ENCODE results near the gene RPS28. TPM values are rescaled to one million over a fixed set of nuclear protein-coding genes. Genes with fewer than 3 reads are reported as not detected.

RPS28 gene
- total RNA-seq, 4 donors from 2014 or later, result 248 to 436 (median 313) TPM

GRCh38 chr19:8371011-8371804, 49.9 kb downstream of the RPS28 start:
- TF ChIP-seq CTCF (IDR thresholded peaks at IDR 0.05 in 4 of 5, conservative IDR thresholded peaks at IDR 0.05 in 1 of 5), result no peak
- TF ChIP-seq POLR2A (IDR thresholded peaks at IDR 0.05), result no peak
- Histone ChIP-seq H3K27ac (peak overlapping the region in 3 of 4 donors; percentile 44 to 99 (median 58)), H3K36me3 (peaks cover 0 to 35% of the 10 kb centered on the region in 2 donors), H3K4me3 (no peak overlapping the region), H3K9me3 (no peaks in the 10 kb centered on the region), H3K27me3 (no peaks in the 10 kb centered on the region), H3K4me1 (peaks cover 24% of the 10 kb centered on the region in 2 donors)
- DNase-seq (no peak), ATAC-seq (no peak)
- intact Hi-C loops (cut with DNase I; ENCODE audit: low total_unique reads), result no loop called here
- in situ Hi-C loops (cut with MboI; ENCODE audit: low sequenced_read_pairs in 4 of 4), result no loop called here

Other genes starting within 250 kb of the RPS28 start
- under 1 TPM in 1 of 4 donors, not detected in 3; 0.15 TPM for gene FBN3, start 171.9 kb upstream of the RPS28 start, total RNA-seq
- 1 to 10 TPM; 2.1 to 4.0 (median 2.7) TPM for gene CERS4, start 112.1 kb upstream of the RPS28 start, total RNA-seq
- 10 to 100 TPM; 49.8 to 85.3 (median 66.1) TPM for gene CD320, start 13.1 kb upstream of the RPS28 start, total RNA-seq
- gene NDUFA7, start 121 bp upstream of the RPS28 start, total RNA-seq, result 100 to 1,000 TPM in 1 of 4 donors, 10 to 100 TPM in 3; 75.3 to 129 (median 87.7) TPM
- gene KANK3, start 21.8 kb downstream of the RPS28 start, total RNA-seq, result 10 to 100 TPM in 3 of 4 donors, 1 to 10 TPM in 1; 7.1 to 16.0 (median 13.7) TPM
- gene ANGPTL4, start 42.7 kb downstream of the RPS28 start, total RNA-seq, result 10 to 100 TPM; 19.7 to 91.8 (median 41.9) TPM
- 10 to 100 TPM; 13.4 to 42.9 (median 31.0) TPM for gene RAB11B, start 68.9 kb downstream of the RPS28 start, total RNA-seq
- 100 to 1,000 TPM; 173 to 183 (median 176) TPM for gene MARCHF2, start 91.8 kb downstream of the RPS28 start, total RNA-seq
- 10 to 100 TPM; 42.5 to 74.6 (median 57.8) TPM for gene HNRNPM, start 123.5 kb downstream of the RPS28 start, total RNA-seq
- gene PRAM1, start 181.1 kb downstream of the RPS28 start, total RNA-seq, result under 1 TPM in 2 of 4 donors, not detected in 2; 0.16 to 0.27 TPM
- 10 to 100 TPM in 1 of 4 donors, 1 to 10 TPM in 3; 4.7 to 13.3 (median 6.9) TPM for gene ZNF414, start 192.7 kb downstream of the RPS28 start, total RNA-seq